Breast epithelium (tissue), 3 donors: ENCODE results near the gene GDPD4.

Experiments used
- CTCF ChIP-seq, 3 donors: fragments of 450-650 bp; IDR thresholded peaks; one replicate each; pipeline ENCODE4 v1.5.1; 2016 to 2017; ENCODE audit warnings: antibody characterized with exemption in 3 of 3, mild to moderate bottlenecking in 3 of 3, moderate library complexity in 3 of 3
- POLR2A ChIP-seq: fragments of 450-650 bp; IDR thresholded peaks from one replicate; pipeline ENCODE4 v1.6.1; 2016; ENCODE audit warnings: antibody characterized with exemption, mild to moderate bottlenecking, moderate library complexity
- POLR2AphosphoS5 ChIP-seq, 3 donors: sonication (generic); formaldehyde crosslinking; IDR thresholded peaks; one replicate each; pipeline ENCODE4 v1.6.1; 2017; ENCODE audit warnings: antibody characterized with exemption in 3 of 3

GRCh38 chr11:77175869-77176539 is 125.5 kb downstream of the GDPD4 start:
- TF ChIP-seq CTCF (IDR thresholded peaks at IDR 0.05), result no peak
- TF ChIP-seq POLR2A, result no peak
- TF ChIP-seq POLR2AphosphoS5 (IDR thresholded peaks at IDR 0.05), result no peak
